ENCODE results near the gene KIF12.
"Not testable (repeated sequence)": the region's sequence is repeated elsewhere in the genome, so short reads cannot be mapped to it uniquely, and the experiment has no call there.

The KIF12 gene

DNA sequence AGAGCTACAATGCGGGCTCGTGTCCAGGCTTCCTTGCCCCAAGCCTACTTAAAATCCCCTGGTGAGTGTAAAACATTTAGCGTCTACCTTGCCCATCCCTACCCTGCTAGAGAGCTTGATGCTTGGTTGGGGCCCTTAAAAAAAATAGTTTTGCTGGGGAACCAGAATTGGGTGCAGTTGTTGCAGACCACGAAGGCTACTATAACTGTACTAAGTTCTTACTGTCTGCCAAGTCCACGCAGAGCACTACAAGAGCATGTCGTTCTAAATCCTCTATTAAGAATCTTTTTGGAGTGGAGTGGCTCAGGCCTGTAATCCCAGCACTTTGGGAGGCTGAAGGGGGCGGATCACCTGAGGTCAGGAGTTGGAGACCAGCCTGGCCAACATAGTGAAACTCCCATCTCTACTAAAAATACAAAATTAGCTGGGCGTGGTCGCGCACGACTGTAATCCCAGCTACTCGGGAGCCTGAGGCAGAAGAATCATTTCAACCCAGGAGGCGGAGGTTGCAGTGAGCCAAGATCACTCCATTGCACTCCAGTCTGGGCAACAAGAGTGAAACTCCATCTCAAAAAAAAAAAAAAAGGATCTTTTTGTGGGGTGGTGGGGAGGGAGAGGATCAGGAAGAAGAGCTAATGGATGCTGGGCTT is 16.2 kb downstream of the KIF12 start:
- not testable (repeated sequence) for DNase-seq

DNA sequence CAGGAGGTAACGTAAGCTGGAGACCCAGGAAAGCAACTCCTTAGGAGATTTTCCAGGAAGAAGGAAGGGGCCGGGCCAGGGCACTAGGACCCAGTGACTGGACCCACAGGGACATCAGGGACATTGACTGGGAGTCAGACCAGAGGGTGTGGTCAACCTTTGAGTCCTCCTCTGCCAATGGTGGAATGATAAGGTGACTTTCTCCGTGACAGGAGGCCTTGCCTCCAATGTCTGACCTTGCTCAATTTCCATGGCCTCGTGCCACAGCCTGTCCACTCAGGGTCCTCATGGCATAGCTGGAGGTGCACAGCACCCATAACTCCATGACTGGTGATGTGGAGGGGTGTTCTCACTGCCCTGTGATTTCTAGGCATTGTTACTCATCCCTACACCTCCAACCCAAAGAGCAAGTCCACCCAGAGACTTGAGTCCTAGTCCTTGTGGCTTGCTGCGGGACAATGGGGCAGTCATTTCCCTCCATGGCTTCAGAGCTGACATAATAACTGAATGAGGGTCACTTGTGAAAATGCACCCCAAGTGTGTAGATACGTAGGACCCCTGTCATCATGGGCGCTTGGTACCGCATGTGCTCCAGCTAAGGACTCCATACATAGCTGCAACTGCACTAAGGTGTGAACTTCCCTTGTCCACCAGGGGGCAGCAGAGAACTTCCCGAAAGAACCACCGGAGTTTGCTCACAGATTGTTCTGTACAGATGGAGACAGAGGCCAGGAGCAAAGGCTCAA is 16.9 kb downstream of the KIF12 start:
- DNase-seq = peak; percentile 68

DNA sequence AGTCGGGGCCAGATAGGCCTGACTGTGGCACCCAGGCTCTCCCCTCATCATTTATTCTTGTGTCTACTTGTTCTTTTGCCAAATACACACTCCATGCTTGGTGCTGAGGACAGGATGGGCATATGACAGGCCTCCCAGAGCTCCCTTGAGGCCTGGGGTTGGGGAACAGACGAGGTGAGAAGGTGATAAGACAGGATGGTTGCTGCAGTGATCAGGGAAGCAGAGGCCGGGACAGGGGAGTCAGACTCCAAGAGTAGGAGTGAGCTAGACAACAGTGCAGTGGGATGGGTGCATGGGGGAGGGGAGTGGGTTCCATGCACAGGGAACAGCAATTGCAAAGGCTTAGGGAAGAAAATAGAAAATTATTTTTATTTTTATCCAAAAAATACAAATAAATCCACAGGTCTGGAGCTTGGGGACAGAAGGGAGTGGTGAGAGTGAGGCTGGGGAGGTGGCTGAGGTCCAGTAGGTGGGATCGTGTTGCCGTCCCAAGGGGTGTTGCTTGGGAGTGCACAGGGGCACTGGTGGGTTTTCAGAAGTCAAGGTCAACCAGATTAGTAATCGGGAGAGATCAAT is 17.6 kb downstream of the KIF12 start:
- no peak for DNase-seq

DNA sequence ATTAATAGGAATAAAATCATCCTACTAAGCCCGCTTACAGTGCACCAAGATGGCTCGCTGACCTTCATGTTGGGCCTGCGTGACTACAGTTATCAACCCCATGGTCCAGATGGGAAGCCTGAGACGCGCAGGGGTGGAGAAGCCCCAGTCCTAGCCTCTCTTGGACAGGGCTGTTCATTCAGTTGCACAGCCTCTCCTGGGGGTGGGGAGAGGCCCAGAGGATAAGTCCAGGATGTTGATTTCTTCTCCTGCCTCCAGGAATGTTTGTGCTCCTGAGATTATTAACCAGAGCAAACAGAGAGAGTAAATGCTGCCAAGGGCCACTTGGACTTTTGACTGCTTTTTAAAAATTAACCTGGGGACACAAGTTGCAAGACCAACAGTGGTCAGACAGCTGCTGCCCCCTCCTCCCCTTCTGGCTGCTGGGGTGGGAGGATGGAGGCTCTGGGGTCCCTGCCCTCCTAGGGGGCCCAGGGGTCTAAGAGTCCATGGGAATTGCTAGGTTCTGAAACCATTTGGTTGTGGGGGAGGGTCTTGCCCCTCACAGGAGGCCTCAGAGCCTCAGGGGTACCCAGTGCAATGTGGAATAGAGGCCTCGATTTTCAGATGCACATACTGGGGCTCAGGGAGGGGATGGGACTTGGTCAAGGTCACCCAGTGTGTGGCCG is 18.2 kb downstream of the KIF12 start:
- DNase-seq = no peak

DNA sequence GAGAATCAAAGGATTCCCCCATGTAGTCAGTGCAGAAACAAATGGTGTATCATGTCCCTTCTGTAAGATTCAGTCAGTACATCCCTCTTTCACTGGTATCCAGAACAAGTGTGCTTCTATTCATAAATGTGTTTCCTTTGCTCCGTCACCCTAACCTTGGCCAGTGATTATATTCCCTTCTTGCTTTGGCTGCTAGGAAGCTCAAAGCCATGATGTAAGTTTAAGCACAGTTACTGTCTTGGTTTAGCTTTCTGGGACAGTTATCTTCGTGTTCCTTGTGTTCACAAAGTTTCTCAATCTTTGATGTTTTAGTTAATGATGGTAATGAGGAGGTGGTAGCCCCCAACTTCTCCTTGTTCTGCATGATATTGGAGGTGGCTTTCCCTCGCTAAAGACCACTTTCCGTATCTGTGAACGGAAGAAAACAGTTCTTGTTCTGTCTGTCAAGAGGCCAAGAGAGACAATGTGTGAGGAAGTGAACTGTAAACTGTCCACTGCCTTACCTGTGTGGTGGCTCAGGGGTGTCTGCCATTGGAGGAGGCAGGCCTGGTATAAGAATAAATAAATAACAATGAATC is 18.8 kb downstream of the KIF12 start:
- DNase-seq = no peak

DNA sequence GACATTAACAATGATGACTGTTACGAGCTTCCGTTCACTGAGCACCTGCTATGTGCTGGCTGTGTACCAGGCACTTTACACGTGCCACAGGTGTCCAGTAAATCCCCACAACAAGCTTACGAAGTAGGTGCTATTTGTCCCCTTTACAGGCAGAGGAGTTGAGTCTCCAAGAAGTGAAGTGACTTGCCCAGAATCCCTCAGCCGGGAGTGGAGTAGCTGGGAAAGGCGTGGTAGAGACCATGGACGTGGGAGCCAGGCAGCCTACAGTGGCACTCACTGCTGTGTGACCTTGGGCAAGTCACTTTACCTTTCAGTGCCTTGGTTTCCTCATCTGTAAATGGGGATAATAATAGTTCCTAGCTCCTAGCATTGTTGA is 20.3 kb downstream of the KIF12 start:
- DNase-seq = no peak

DNA sequence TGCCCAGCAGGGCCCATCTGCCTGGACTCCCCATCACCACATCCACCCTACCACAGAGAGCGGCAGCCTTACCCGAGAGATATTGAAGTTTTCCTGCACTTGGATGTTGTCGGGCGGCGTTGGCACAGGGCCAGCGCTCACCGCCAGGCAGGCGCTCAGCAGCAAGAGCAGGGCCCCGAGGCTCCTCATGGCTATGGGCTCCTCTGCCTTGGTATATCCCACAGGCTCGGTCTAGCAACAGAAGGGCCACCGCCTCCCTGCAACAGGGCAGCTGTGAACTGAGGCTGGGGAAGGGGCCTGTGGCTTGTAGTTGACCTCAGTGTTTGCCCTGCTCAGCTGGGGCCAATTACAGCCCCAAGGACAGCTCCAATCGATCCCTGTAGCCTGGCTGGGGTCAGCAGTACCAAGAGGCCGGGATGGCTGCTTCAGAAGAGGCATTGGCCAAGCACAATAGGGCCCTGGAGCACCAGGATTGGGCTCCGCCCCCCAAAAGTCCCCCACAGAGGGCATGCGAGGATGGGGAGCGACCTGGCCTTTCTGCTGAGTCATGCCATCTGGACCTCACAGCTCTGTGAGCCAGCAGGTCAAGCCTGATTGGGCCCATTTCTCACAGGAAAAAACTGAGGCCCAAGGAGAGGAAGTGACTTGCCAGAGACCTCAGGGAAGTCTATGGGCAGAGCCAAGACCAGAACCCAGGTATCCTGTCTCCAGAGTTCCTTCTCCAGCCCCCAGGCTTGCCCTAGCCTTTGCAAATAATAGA is 20.9 kb downstream of the KIF12 start, which contains the start of gene AMBP:
Gene AMBP, minus strand, starts transcription at position 280 of the 760 bp plus-strand sequence. Its CDS starts 91 bp downstream, at position 189.
- DNase-seq = no peak

DNA sequence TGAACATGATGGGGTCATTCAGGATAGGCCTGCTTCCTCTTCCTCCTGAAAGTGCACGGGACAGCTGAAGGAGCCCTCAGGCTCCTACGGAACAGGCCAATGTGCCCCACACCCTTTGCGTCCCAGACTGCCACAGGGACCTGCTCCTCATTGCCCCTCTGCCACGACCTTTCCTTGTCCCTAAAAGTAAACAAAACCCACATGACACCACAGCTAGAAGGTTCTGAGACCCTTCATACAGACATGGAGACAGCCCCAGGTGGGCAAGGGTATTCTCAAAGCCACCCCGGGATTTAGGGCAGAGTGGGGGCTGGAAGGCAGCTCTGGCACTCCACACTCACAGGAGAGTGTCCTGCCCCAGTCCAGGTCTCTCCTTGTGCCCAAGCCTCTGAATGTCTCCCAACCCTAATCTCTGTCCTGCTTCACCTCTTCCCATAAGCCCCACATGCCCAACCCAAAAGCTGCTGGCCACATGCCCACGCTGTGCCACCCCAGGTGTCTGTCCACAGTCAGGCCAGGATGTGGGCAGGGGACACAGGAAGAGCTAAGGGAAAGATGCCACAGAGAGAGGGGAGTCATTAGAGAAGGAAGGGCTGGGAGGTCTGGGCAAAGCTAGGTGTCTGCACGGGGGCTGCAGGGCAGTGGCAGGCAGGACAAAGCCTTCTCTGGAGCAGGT is 21.8 kb downstream of the KIF12 start:
- DNase-seq = no peak

DNA sequence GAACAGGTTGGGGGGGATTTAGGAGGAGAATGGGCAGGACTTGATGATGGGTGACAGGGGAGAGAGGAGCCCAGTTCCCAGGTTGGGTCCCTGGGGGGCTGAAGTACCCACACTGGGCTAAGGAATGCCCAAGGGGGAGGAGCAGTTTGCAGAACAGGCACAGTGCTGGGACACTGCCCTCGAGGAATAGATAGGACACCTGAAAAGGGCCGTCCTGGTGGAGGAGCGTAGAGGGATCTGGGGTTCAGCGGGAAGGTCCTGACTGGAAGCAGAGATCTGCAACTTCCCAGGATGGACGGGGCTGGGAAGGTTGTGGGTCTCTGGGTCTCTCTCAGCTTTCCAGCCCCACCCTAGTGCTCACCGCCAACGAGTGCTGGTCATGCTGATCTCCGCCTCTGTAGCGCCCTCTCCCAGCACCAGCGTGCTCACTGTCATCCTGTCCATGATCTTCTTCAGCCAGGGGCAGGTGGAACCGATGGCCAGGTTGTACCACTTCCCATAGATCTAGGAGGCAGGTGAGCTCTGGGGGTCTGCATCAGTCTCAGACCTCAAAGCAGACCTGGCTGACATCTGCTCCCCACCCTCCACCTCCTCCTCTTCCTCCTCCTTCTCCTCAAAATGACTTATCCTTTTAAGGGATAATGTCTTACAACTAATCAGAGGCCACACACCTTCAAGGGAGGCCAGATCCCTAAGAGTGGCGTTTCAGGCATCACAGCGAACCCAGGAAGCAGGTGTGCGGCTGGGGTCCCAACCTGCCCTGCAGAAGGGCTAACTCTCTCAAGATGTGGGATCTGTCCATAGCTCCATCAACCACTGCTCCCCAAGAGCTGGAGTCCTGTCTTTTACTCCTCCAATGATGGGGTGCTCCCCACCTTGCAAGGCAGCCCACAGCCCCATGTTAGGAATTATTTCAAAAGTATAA is 22.6 kb downstream of the KIF12 start:
- DNase-seq = no peak

DNA sequence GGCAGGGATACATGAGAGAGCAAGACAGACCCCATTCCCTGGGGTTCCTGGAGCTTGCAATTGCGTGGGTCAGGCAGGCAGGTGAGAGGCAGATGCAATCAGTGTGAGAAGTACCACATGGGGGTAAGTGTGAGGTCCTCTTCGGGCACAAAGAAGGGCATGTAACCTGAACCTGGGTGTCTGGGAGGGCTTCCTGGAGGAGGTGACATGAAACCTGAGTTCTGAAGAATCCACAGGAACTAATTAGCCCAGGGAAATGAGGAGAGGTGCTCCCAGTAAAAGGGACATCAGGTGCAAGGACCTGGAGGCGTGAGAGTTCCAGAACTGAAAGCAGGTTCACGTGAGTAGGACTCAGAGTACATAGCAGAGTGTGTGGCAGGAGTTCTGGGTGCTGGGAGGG is 23.5 kb downstream of the KIF12 start:
- DNase-seq = no peak

DNA sequence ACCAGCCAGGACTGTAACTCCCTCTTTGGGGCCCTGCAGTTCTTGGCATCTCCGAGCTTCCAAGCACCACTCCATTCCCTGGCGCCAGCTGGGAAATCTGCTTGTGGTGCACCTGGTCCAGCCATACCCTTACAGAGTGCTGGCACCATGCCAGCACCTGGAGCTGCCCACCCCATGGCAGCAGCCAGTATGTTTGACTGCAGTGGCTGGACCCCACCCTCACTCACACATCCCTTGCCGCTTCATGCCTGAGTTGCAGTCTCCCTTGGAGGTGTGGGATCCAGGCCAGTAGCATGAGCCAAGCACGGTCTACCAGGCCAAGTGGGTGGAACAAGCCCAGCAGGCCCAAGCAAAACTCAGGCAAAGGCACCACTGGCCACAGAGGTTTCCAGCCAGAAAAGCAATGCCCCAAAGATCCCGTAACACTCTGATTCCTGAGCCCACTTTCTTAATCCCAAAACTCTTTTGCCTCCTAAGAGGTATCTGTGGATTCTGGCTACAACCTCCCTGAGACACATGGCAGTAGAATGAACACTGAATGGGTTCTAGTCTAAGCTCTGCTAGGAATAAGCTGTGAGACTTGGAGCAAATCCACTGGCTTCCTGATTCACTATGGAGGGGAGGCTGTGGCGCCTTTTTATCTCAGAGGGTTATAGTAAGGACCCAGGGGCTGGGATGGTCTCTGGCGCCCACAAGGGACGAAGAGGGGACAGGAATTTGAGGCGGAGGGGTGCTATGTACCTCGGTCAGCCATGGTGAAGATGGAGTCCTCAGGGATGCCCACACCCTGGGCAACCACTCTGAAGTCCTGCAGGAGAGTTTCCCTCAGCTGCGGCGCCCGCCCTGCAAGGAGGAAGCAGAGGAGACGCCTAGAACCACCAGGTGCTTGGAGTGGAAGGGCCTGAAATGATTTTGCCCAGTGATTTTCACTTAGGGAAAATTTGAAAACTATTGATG is 26.6 kb downstream of the KIF12 start:
- no peak for DNase-seq

DNA sequence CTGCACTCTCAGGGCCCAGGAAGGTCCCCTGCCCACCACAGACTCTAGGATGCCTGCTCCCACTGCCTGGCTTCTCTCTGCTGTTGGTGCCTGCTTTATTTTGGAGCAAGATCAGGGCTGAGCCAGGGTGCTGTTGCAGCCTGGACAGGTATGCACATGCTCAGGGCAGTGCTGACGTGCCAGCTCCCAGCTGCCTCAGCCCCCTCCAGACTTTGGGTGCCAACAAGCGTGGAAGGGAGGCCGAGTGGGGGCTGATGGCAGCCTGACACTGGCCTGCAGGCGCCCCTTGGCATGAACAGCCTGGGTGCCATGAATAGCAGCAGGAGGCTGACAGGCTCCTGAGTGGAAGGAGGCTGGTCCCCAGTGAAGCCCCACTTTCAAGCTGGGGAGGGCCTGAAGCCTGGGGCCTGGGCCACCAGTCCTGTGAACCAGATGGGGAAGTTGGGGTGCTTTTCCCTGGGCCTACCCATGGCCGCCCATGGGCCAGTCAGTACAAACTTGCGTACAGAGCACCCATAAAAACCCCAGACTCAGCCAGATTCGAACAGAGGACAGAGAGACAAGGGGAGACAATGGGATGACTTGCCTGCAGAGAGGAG is 27.8 kb downstream of the KIF12 start:
- no peak for DNase-seq

DNA sequence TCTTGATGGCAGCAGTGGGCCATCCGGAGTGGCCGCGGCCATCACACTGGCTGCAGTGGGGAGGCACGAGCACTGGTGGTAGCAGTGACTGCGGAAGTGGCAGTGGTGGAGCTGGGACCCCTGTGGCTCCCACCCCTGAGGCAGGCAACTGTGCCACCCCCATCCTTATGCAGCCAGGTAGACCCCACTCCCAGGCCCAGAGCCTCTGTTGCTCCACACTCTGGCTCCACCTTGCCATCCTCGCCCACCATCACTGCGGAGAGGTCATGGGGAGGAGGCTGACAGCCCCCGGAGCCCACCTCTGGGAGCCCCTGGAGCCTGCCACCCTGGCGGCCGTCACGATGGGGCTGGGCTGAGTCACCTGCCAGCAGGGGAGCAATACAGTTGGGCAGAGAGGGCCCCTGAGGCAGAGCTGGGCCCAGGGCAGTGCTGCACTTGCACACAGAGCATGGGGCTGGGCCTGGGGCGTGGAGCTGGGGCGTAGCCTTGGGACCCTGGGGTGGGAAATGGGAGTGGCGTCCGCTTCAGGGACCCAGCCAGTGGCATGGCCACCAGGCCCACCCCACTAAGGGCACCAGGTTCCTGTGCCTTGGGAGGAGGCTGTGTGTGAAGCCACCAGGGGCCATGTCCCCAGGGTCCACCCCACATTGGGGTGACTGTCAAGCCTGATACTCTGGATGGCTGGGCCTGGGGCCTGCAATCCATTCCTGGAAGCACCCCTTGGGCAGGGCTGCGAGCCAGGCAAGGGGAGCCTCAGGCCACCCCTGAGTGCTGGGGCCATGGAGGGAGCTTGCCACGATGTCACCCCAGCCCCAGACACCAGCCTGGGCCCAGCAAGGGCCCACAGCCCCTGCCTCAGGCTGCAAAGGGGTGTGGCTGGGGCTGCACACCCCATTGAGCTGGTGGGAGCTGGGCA is 28.6 kb downstream of the KIF12 start:
- no peak for DNase-seq

DNA sequence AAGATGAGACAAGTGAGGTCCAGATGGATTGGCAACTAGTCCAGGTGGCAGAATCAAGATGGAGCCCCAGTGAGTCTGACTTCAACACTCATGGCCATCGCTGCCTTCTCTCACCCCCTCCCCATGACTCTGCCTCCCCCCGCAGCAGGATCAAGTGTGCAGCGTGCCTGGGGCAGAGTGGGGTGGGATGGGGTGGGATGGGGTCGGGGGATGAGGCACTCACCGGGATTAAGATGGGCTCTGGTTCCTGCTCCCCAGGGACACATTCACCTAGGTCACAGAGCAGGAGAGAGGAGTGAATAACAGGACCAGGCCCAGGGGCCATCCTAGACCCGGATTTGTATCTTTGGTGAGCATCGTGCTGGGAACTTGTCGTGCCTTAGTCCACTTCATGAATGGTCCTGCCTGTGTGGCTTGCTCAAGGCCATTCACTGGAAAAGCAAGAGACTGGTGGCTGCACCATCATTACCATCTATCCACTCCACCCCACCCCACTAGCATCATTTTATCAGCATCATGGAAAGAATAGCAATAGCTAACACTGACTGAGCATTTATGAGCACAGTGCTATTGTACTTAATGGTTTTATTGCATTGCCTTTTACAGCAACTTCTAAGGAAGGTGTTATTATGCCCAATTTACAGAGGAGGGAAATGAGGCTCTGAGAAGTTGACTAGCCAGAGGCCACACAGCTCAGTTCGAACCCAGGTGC is 29.5 kb downstream of the KIF12 start:
- DNase-seq = no peak

DNA sequence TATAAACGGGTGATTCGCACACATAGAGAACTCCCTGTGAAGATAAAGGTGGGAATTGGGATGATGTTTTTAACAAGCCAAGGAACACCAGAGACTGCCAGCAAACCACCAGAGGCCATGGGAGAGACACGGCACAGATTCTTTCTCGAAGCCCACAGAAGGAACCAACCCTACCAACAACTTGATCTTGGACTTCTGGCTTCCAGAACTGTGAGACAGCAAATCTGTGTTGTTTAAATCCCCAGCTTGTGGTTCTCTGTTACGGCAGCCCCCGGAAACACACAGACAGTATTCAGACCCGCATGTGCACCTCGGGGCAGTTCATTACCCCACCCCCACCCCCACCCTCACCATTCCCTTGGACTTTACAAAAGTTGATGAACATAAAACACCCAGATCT is 33.8 kb downstream of the KIF12 start:
- no peak for DNase-seq

DNA sequence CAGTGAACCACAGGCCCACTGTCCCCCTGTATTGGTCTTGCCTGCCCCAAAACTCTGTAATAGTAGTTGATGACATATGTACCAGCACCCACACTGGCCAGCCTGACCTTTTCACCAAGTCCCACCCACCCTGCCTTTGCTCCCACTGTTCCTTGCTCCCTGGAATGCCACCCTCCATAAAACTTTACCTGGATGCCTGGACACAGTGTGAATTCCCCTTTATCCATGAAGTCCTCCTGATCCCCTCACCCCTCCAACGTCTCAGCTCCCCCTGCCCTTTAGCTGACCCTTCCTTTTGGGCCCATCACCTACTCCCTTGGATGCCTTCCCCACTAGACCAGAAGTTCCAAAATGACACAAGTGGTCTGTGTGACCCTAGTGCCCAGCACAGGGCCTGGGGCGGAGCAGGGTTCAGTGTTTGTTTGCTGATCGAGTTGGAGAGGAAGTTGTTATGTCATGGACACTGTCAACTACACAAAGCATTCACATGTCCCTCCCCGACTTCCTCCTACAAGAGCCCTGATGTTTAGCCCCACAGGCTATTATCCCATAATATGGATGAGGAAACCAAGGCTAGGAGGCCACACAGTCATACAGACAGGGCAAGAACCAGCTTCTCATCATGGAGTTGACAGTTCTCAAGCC is 37.1 kb downstream of the KIF12 start:
- DNase-seq = no peak

DNA sequence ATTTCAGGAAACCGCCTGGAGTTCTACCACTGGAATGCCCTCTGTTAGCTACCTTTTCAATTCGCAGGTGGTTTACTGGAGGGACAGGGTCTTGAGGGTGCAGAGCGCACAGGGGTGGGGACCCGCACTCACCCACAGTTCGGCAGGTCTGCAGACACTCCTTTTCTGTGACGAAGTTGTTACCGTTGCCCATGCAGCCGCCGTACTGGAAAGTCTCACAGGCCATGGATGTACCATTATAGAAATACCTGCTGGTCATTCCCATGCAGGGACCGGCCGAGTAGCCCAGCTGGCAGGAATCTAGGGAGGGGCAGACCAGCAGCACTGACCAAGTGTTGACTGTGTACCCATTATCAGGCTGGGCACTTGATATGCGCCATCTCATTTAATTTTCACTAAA is 37.8 kb downstream of the KIF12 start:
- DNase-seq = no peak

Measured in CD4-positive, alpha-beta T cell treated with Interleukin-4 for 4 hours (primary cell).